Measurements from ENCODE around the gene COL17A1. TPM values are rescaled to one million over a fixed set of nuclear protein-coding genes. Genes with fewer than 3 reads are reported as not detected.

COL17A1 gene
- total RNA-seq, 1 experiment from 2014 or later: not detected

DNA sequence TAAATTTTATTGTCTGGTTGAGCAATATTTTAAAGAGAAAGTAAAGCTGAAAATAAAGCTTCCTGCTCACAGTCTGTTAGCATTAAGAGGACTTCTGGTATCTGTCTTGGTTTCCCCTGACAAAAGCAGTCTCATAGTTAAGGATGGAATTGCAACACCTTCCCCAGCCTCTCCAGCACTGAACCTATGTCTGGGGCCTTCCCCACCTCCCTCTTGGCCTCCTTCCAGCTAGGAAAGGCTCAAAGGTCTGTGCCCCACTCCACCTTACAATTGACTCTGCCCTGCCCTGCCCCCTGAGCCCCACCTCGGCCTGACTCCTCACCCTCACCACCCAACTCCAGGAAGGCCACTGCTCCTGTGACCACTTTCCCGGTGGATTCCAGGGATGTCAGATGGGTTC, 33.2 kb downstream of the COL17A1 start:
- no peaks in the 10 kb centered on the region for H3K4me1 ChIP-seq (ENCODE audit: insufficient read depth, low read length, poor library complexity, severe bottlenecking)
- no TSS peak for BruUV-seq (replicated peaks)
- no peak overlapping the region for H3K4me3 ChIP-seq (ENCODE audit: low read depth, low read length, poor library complexity, severe bottlenecking)
- DNase-seq (ENCODE audit: low spot score): no peak
- no peaks in the 10 kb centered on the region for H3K9me3 ChIP-seq (ENCODE audit: low read depth, low read length, poor library complexity, severe bottlenecking)
- intact Hi-C loops (cut with micrococcal nuclease; ENCODE audit: unreplicated experiment): no loop called here
- no peak overlapping the region for H3K27ac ChIP-seq (ENCODE audit: low read depth, low read length, poor library complexity, severe bottlenecking)
- H3K27me3 ChIP-seq (replicated peaks; ENCODE audit: insufficient read depth, low read depth, low read length, poor library complexity): no peaks in the 10 kb centered on the region
- TF ChIP-seq EZH2 (IDR thresholded peaks at IDR 0.05; ENCODE audit: borderline replicate concordance, low read depth, low read length, poor library complexity, severe bottlenecking): no peak
- TF ChIP-seq, protein P1, sequence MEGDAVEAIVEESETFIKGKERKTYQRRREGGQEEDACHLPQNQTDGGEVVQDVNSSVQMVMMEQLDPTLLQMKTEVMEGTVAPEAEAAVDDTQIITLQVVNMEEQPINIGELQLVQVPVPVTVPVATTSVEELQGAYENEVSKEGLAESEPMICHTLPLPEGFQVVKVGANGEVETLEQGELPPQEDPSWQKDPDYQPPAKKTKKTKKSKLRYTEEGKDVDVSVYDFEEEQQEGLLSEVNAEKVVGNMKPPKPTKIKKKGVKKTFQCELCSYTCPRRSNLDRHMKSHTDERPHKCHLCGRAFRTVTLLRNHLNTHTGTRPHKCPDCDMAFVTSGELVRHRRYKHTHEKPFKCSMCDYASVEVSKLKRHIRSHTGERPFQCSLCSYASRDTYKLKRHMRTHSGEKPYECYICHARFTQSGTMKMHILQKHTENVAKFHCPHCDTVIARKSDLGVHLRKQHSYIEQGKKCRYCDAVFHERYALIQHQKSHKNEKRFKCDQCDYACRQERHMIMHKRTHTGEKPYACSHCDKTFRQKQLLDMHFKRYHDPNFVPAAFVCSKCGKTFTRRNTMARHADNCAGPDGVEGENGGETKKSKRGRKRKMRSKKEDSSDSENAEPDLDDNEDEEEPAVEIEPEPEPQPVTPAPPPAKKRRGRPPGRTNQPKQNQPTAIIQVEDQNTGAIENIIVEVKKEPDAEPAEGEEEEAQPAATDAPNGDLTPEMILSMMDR (conservative IDR thresholded peaks at IDR 0.05; ENCODE audit: low read depth, low read length): no peak
- ChIA-PET CTCF (no interaction called here), POLR2A (ENCODE audit: low non-redundant PET) (no interaction called here)
- no peaks in the 10 kb centered on the region for H3K36me3 ChIP-seq (ENCODE audit: insufficient read depth, low read length, poor library complexity, severe bottlenecking)

DNA sequence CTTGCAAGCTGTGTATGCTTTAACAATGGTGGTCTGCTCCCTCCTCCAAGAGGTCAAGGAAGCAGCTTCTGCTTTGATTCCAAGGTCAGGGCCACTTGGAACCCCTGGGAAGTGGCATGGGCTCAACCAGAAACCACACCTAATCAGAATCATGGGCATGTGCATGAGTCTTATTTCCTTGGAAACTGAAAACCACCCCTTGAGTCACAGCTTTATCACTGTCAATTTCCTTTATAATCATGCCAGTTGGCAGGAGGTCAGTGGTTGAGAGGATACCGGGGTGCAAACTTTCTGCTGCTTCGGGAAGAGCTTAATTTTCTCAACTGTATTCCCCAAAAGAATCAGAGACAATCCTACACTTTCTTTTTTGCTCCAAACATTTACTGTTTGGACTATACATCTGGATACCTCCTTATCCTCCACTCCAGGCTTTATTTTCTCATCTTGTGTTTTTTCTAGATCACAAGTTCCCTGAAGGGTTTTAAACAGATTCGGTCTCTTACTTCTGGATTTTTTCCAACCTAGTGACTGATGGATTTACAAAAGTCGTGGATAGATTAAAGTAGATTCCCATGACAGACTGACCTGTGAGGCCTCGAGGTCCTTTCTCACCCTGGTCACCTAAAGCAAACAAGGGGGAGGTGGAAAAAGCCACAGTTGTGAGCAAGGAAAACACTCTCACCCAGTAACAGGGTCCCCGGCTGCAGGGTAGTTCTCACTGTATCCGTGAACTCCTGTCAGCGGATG, 36.0 kb downstream of the COL17A1 start:
- Histone ChIP-seq H3K4me3 (ENCODE audit: low read depth, low read length, poor library complexity, severe bottlenecking) (no peak overlapping the region), H3K27ac (ENCODE audit: low read depth, low read length, poor library complexity, severe bottlenecking) (no peak overlapping the region), H3K4me1 (ENCODE audit: insufficient read depth, low read length, poor library complexity, severe bottlenecking) (no peaks in the 10 kb centered on the region), H3K9me3 (ENCODE audit: low read depth, low read length, poor library complexity, severe bottlenecking) (no peaks in the 10 kb centered on the region), H3K27me3 (replicated peaks; ENCODE audit: insufficient read depth, low read depth, low read length, poor library complexity) (no peaks in the 10 kb centered on the region), H3K36me3 (ENCODE audit: insufficient read depth, low read length, poor library complexity, severe bottlenecking) (no peaks in the 10 kb centered on the region)
- BruUV-seq (replicated peaks): no TSS peak
- peak; percentile 14 for DNase-seq (ENCODE audit: low spot score)
- ChIA-PET CTCF (no interaction called here), POLR2A (ENCODE audit: low non-redundant PET) (no interaction called here)
- intact Hi-C loops (cut with micrococcal nuclease; ENCODE audit: unreplicated experiment): loop anchor here (10.0 kb wide), 1 partner anchor 155 kb away; no protein-coding TSS in a partner anchor
- TF ChIP-seq, protein P1 (conservative IDR thresholded peaks at IDR 0.05; ENCODE audit: low read depth, low read length): no peak
- TF ChIP-seq EZH2 (IDR thresholded peaks at IDR 0.05; ENCODE audit: borderline replicate concordance, low read depth, low read length, poor library complexity, severe bottlenecking): no peak

DNA sequence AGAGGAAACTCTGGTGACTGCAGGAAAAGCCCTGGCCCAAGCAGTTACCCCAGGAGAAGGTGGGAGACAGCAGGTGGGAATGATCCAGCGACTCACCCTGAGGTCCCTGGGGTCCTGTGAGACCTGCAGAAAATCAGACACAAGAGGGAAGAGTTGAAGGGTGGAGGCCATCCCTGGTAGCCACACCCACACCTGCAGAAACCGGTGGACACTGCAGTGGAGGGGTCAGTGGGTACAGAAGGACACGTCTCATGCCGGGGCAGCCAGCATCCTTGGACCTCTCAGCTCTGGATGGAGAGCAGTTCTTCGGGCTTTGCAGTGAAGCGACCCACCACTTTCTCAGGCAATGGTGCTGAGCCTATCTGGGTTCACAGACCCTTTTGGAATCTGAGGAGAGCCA, 39.0 kb downstream of the COL17A1 start:
- no peak overlapping the region for H3K27ac ChIP-seq (ENCODE audit: low read depth, low read length, poor library complexity, severe bottlenecking)
- no peaks in the 10 kb centered on the region for H3K9me3 ChIP-seq (ENCODE audit: low read depth, low read length, poor library complexity, severe bottlenecking)
- no peaks in the 10 kb centered on the region for H3K27me3 ChIP-seq (replicated peaks; ENCODE audit: insufficient read depth, low read depth, low read length, poor library complexity)
- intact Hi-C loops (cut with micrococcal nuclease; ENCODE audit: unreplicated experiment): loop anchor here (10.0 kb wide), 1 partner anchor 158 kb away; no protein-coding TSS in a partner anchor
- H3K4me1 ChIP-seq (ENCODE audit: insufficient read depth, low read length, poor library complexity, severe bottlenecking): no peaks in the 10 kb centered on the region
- H3K36me3 ChIP-seq (ENCODE audit: insufficient read depth, low read length, poor library complexity, severe bottlenecking): no peaks in the 10 kb centered on the region
- no peak for DNase-seq (ENCODE audit: low spot score)
- H3K4me3 ChIP-seq (ENCODE audit: low read depth, low read length, poor library complexity, severe bottlenecking): no peak overlapping the region
- CTCF ChIA-PET: no interaction called here
- no TSS peak for BruUV-seq (replicated peaks)
- TF ChIP-seq, protein P1 (conservative IDR thresholded peaks at IDR 0.05; ENCODE audit: low read depth, low read length): no peak
- no peak for TF ChIP-seq EZH2 (IDR thresholded peaks at IDR 0.05; ENCODE audit: borderline replicate concordance, low read depth, low read length, poor library complexity, severe bottlenecking)
- POLR2A ChIA-PET (ENCODE audit: low non-redundant PET): no interaction called here
